NCI-H510A treated with DMSO at 0.1 percent for 48 hours (cell line): ENCODE measurements around the gene DNPH1.

Experiments used
- DNase-seq: peaks from one replicate; lab custom pipeline; 2025; lab: John Stamatoyannopoulos, UW

DNPH1 gene

DNA sequence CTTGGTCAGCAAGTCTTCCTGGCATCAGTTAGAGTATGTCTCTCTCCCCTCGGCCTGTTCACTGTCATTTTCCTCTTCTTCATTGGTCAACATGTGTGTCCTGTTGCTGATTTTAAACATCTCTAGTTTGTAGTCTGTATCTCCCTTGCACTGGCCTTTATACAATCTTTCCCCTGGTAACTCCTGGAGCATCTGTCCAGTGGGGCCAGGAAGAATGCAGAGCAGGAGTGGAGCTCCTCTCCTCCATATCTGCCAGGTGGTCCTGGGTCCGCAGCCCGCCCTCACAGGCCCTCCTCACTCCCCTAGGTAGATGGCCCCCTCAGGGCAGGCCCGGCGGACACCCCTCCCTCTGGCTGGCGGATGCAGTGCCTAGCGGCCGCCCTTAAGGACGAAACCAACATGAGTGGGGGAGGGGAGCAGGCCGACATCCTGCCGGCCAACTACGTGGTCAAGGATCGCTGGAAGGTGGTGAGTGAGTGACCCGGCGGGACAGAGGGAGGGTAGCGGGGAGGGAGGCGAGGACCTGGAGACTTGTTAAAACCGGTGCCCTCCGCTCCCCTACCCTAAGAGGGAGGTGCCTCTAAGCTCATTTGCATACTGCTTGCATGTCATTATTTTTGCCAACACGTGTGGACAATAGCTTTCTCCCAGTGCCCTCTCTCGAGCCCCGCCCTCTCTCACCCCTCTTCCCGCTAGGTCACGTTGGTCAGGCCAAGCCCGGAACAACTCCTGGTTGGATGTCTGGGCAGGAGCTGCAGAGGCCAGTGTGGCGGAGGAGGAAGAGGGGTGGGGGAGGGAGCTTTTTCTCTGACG lies 17.2 kb upstream of the DNPH1 start:
- DNase-seq: peak; percentile 93

- DNase-seq: peak; percentile 23
Measured at GRCh38 chr6:43243664-43244321, 14.5 kb upstream of the DNPH1 start.

DNA sequence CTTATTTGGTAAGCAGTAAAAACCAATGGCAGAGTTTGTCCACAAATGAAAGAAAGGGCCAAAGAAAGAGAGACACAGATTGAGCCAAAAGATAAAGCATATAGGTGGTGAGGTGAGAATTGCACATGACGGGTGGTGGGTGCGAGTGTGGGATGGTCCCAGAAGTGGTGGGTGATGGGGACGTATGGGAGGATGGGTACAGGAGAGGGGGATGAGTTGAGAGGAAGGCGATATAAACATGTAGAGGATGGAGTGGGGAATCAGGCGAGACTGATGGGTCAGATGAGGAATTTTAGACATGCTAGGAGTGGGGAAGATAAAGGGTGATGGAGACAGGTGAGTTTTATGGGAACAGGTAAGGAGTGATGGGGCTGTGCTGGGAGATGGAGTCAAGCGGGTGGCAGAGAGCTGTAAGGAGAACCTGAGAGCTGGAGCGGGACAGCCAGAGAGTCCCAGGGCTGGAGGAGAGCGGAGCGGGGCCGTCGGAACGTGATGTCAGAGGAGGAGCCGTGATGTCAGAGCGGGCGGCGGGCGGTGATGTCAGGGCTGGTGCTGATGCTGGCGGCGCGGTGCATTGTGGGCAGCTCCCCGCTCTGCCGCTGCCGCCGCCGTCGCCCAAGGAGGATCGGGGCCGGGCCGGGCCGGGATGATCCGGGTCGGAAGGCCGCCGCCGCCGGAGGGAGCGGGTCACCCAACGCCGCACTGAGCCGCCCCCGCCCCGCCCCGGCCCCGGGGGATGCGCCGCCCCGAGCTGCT lies 13.8 kb upstream of the DNPH1 start, which contains the start of gene TTBK1:
Gene TTBK1 (plus strand): TSS at position 574 of the 756 bp plus-strand sequence. CDS start 3,180 bp downstream, outside the sequence.
- peak; percentile 56 for DNase-seq

GRCh38 chr6:43241446-43241845 lies 12.2 kb upstream of the DNPH1 start:
- DNase-seq: no peak

DNA sequence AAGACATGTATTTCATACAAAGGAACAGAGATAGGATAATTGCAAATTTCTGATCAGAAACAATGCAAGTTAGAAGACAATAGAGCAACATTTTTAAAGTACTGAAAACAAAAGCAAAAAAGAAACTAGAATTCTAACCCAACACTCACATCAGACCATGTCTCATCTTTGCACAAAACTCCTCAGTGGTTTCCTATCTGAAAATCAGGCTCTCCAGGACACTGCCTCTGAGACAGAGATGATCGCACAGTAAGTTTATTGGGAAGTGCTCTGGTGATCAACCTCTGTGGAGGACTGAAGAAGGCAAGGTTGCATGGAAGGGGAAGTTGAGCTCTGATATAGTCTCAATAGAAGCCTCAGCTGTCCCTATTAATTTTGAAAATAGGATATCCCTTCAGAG lies 11.7 kb upstream of the DNPH1 start:
- DNase-seq: no peak

DNA sequence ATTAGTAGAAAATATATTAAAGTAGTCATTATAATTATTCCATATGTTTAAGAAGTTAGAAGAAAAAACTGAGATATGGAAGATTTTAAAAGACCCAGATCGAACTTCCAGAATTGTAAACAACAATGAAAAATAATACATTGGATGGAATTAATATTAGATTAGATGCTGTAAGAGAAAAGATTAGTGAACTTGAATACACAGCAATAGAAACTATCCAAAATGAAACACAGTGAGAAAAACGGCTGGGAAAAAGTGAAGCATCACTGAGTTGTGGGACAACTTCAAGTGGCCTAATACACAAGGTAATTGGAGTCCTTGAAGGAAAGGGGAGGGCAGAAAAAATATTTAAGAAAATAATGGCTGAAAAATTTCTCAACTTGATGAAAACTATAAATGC lies 9.8 kb upstream of the DNPH1 start:
- DNase-seq: no peak

DNA sequence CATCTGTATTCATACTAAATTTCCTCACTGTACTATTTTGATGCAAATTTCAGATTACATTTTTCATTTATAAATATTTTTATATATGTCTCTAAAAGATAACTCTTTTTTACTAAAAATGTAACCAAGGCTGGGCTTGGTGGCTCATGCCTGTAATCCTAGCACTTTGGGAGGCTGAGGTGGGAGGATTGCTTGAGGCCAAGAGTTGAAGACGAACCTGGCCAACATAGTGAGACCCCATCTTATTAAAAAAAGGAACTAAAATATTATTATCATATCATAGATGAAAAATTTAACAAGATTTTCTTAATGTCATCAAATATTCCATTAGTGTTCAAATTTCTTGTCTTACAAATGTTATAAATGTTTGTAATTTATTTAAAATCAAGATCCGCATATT lies 6.6 kb upstream of the DNPH1 start:
- no peak for DNase-seq

- DNase-seq: no peak
Measured at GRCh38 chr6:43231735-43232450, 2.6 kb upstream of the DNPH1 start.

GRCh38 chr6:43231053-43231452 lies 1.8 kb upstream of the DNPH1 start:
- no peak for DNase-seq

- no peak for DNase-seq
Measured at GRCh38 chr6:43229803-43230620, 731 bp upstream of the DNPH1 start.

- no peak for DNase-seq
Measured at GRCh38 chr6:43226192-43226851, 3.0 kb downstream of the DNPH1 start.

- DNase-seq: no peak
Measured at GRCh38 chr6:43223175-43223574, 6.1 kb downstream of the DNPH1 start.

DNA sequence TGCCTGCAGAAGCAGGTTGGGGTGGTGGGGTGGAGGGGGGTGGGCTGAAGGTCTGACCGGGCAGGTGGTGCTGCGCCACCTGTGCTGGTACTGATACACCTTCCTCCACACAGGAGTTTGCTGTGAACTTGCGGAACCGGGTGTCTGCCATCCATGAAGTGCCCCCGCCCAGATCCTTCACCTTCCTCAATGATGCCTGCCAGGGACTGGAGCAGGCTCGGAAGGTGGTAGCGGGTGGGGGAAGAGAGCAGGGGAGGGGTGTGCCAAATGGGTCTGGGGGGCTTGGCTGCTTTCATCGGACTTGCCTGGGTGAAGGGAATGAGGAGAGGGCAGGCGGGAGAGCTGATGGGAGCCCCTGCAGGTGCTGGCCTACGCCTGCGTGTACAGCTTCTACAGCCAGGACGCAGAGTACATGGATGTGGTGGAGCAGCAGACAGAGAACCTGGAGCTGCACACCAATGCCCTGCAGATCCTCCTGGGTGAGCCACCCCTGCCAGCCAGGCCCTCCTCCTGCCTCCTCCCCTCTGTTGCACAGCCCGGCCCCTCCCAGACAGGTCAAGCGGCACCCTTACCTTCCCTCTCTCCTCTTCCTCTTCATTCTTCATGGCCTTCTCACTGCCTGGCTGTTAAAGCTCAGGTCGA lies 6.7 kb downstream of the DNPH1 start:
- no peak for DNase-seq

DNA sequence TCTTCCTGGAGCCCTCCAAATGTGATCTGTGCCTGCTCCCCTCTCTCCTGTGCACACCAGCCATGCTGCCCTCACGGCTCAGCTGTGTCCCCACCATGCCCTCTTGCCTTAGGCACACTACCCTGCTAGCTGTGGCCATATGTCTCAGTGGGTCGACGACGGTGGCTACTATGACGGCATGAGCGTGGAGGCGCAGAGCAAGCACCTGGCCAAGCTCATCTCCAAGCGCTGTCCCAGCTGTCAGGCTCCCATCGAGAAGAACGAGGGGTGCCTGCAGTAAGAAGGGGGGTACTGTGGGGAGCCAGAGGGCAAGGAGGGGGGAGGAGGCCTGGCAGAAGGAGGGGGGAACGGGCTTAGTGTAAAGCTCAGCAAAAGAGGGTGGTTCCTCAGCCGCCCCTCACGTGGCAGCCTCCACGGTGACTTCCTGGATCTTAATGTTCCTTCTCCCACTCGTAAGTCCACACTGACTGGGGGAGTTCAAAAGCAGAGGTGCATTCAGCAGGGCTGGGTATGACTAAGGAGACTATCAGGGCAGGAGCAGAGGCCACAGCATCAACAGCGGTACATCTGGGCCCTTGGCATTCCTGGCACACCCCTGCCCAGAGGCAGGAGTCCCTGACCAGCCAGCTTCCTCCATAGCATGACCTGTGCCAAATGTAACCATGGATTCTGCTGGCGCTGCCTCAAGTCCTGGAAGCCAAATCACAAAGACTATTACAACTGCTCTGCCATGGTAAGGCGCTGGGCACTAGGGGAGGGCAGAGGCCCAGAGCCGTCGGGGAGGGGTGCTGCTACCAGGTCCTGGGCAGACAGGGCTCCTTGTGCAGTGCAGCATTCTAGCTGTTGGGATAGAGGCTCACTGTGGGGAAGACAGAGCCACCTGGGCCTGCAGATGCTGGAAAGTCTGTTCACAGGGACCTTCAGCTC lies 8.0 kb downstream of the DNPH1 start:
- DNase-seq: no peak

DNA sequence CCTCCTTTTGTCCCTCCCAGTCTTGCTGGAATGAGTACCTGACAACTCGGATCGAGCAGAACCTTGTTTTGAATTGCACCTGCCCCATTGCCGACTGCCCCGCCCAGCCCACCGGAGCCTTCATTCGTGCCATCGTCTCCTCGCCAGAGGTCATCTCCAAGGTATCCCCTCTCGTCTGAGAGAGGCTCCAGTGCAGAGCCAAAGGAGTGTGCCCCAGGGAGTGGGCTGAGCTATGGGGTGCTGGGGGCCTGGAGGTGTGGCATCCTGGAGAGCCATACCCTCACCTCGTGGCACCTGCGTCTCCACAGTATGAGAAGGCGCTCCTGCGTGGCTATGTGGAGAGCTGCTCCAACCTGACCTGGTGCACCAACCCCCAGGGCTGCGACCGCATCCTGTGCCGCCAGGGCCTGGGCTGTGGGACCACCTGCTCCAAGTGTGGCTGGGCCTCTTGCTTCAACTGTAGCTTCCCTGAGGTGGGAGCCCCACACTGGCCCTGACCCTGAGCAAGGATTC lies 8.8 kb downstream of the DNPH1 start:
- no peak for DNase-seq

GRCh38 chr6:43219814-43220213 lies 9.5 kb downstream of the DNPH1 start:
- no peak for DNase-seq

- no peak for DNase-seq
Measured at GRCh38 chr6:43219119-43219518, 10.2 kb downstream of the DNPH1 start.

- no peak for DNase-seq
Measured at GRCh38 chr6:43217351-43217750, 11.9 kb downstream of the DNPH1 start.

DNA sequence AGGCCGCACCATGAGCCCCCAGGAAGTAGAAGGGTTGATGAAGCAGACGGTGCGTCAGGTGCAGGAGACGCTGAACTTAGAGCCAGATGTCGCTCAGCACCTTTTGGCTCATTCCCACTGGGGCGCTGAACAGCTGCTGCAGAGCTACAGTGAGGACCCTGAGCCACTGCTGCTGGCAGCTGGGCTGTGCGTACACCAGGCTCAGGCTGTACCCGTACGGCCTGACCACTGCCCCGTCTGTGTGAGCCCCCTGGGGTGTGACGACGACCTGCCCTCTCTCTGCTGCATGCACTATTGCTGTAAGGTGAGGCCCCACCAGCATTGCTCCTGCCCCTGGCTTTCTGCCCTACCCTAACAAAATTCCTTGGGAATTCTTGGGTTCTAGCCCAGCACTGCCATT lies 13.1 kb downstream of the DNPH1 start:
- no peak for DNase-seq
